Keratinocyte (primary cell): ENCODE results near the gene PRR18. TPM values are rescaled to one million over a fixed set of nuclear protein-coding genes. Genes with fewer than 3 reads are reported as not detected.

Experiments used
- DNase-seq: peaks from one replicate; pipeline ENCODE4 v3.0.0-alpha.2; 2011; ENCODE audit warnings: low read depth, missing footprints, low spot score
- FAIRE-seq: peaks from 2 replicates; lab custom pipeline; 2011; peaks lifted over from hg19 to GRCh38; lab: Jason Lieb, UNC
- H2AFZ ChIP-seq: 2 replicates; pipeline ENCODE4 v1.6.0; 2012; ENCODE audit warnings: low read length, control low read depth, inconsistent platforms; ENCODE audit not compliant: control insufficient read depth
- H3K27ac ChIP-seq: 2 replicates; pipeline ENCODE4 v1.5.1; 2011; ENCODE audit warnings: low read length; ENCODE audit not compliant: control insufficient read depth, insufficient read depth
- H3K27me3 ChIP-seq: 3 replicates; pipeline ENCODE4 v1.6.0; 2011; ENCODE audit warnings: low read length; ENCODE audit not compliant: control insufficient read depth, insufficient read depth; ENCODE audit errors: extremely low read depth
- H3K36me3 ChIP-seq, 2 experiments: 2 replicates in 1 of 2; 3 replicates in 1 of 2; pipeline ENCODE4 v1.5.1; 2011; ENCODE audit warnings: low read length in 2 of 2, mild to moderate bottlenecking in 1 of 2; ENCODE audit not compliant: control insufficient read depth in 2 of 2, insufficient read depth in 2 of 2; ENCODE audit errors: extremely low read depth in 1 of 2
- H3K4me1 ChIP-seq: 3 replicates; pipeline ENCODE4 v1.5.1; 2011; ENCODE audit warnings: low read length; ENCODE audit not compliant: control insufficient read depth, insufficient read depth; ENCODE audit errors: extremely low read depth
- H3K4me2 ChIP-seq: 3 replicates; pipeline ENCODE4 v1.6.0; 2011; ENCODE audit warnings: low read depth, low read length; ENCODE audit not compliant: control insufficient read depth, insufficient read depth; ENCODE audit errors: extremely low read depth
- H3K4me3 ChIP-seq, 3 experiments: fragments of 200-600 bp in 1 of 3; sonication (generic) in 1 of 3; 2 replicates in 2 of 3; 3 replicates in 1 of 3; pipeline ENCODE4 v1.5.1; 2011 to 2016; ENCODE audit warnings: low read length in 3 of 3, mild to moderate bottlenecking in 3 of 3, control low read depth in 2 of 3, inconsistent platforms in 1 of 3, low read depth in 1 of 3, mixed read lengths in 1 of 3, mixed run types in 1 of 3, moderate library complexity in 1 of 3; ENCODE audit not compliant: control insufficient read depth in 2 of 3, insufficient read depth in 2 of 3; ENCODE audit errors: extremely low read depth in 1 of 3
- H3K79me2 ChIP-seq: 2 replicates; pipeline ENCODE4 v1.6.0; 2012; ENCODE audit warnings: low read length; ENCODE audit not compliant: control insufficient read depth, insufficient read depth
- H3K9ac ChIP-seq: 3 replicates; pipeline ENCODE4 v1.6.0; 2011; ENCODE audit warnings: low read length; ENCODE audit not compliant: control insufficient read depth, insufficient read depth; ENCODE audit errors: extremely low read depth
- H3K9me1 ChIP-seq: 3 replicates; pipeline ENCODE4 v1.6.0; 2011; ENCODE audit warnings: low read length; ENCODE audit not compliant: control insufficient read depth, insufficient read depth; ENCODE audit errors: extremely low read depth
- H3K9me3 ChIP-seq: 2 replicates; pipeline ENCODE4 v1.5.1; 2012; ENCODE audit warnings: low read depth, low read length; ENCODE audit not compliant: control insufficient read depth
- H4K20me1 ChIP-seq: 3 replicates; pipeline ENCODE4 v1.6.0; 2011; ENCODE audit warnings: low read length; ENCODE audit not compliant: control insufficient read depth, insufficient read depth; ENCODE audit errors: extremely low read depth
- CTCF ChIP-seq, 3 experiments: IDR thresholded peaks in 1 of 3; conservative IDR thresholded peaks in 1 of 3; optimal IDR thresholded peaks in 1 of 3; 2 replicates in 2 of 3; 3 replicates in 1 of 3; pipeline versions ENCODE3 to v1.5.1; 2011; ENCODE audit warnings: low read length in 3 of 3, mild to moderate bottlenecking in 3 of 3, moderate library complexity in 2 of 3, control low read depth in 1 of 3, inconsistent platforms in 1 of 3; ENCODE audit not compliant: insufficient read depth in 2 of 3; ENCODE audit errors: extremely low read depth in 1 of 3
- EZH2 ChIP-seq: IDR thresholded peaks from one replicate; pipeline ENCODE4 v1.6.1; 2012; ENCODE audit warnings: inconsistent platforms, mild to moderate bottlenecking, low read length, moderate library complexity
- dilution Hi-C: fragments of 300-500 bp; cut with MboI; formaldehyde crosslinking; loops from one replicate; pipeline ENCODE4 v1.7.0; 2020; ENCODE audit warnings: low sequenced_read_pairs; ENCODE audit not compliant: extremely low pct_ligation_motif_present
- polyA plus RNA-seq, 5 experiments: library from polyadenylated mRNA; depleted of rRNA in 3 of 5; stranded (reverse) in 3 of 5; stranded (forward) in 1 of 5; unstranded in 1 of 5; fragments of >200 nt; gene quantifications; 1 replicate in 1 of 5; 2 replicates in 3 of 5; 3 replicates in 1 of 5; pipeline versions ENCODE4 v1.2.1 to v1.2.3, GENCODE V29; 2011 to 2012; ENCODE audit warnings: missing spikeins in 2 of 5, low read depth in 1 of 5, low replicate concordance in 1 of 5

Gene PRR18
- polyA plus RNA-seq, 1 donor (not counting 4 experiments of a cell fraction or from before 2014, with no cell fraction given) = not detected

DNA sequence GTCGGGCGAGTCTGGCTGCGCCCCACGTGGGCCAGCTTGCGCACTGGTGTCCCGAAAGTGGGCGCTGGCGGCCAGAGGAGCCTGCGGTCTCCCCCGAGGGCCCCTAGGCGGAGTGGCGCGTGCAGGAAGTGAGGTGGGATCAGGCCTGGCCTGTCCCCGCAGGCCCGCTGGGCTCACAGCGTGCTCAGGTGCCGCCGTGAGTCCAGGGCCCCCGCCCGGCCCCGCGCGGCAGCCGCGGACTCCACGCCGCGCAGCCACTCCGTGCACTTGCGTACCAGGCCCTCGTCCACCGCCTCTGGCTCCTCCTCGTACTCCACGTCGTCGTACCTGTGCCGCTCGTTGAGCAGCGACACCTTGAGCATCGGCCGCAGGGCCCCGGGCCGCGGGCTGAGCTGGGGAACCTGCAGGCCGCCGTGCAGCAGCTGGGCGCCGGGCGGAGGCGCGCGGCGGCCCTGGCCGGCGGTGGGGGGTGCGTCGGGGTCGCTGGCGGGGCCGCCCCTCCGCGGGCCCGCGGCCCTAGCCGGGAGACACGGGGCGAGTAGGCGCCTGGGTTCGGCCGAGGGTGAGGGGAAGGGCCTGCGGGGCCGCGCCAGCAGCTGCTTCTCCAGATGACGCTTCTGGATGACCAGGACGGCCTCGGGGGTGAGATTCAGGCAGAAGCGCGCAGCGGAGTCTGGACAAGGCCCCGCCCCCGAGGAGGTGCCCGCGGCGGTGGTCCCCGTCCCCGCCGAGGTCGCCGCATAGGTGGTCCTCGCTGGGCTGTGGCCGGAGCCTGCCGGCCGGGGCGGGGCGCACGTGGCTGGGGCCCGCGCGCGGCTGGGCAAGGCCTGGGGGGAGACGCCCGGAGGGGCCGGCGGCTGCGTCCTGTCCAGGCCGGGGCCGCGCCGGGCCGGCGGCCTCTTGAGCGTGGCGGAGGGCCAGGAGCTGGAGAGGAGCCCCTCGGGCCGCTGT, 835 bp downstream of the PRR18 start:
- no peaks in the 10 kb centered on the region for H3K9me3 ChIP-seq
- peak overlapping the region in 1 of 3 experiments; percentile 8 for H3K4me3 ChIP-seq
- H2AFZ ChIP-seq = peak overlapping the region; percentile 70
- no peak overlapping the region for H3K9ac ChIP-seq
- dilution Hi-C loops = no loop called here
- TF ChIP-seq CTCF (optimal IDR thresholded peaks at IDR 0.05 in 1 of 3, IDR thresholded peaks at IDR 0.05 in 1 of 3, conservative IDR thresholded peaks at IDR 0.05 in 1 of 3; ENCODE audit: extremely low read depth in 1 of 3, insufficient read depth in 2 of 3, low read length in 3 of 3) (no peak), EZH2 (peak; percentile 88)
- no peak for DNase-seq
- H4K20me1 ChIP-seq = no peaks in the 10 kb centered on the region
- H3K36me3 ChIP-seq = no peaks in the 10 kb centered on the region
- H3K79me2 ChIP-seq = no peaks in the 10 kb centered on the region
- H3K4me1 ChIP-seq = no peaks in the 10 kb centered on the region
- H3K27ac ChIP-seq = no peak overlapping the region
- H3K4me2 ChIP-seq = peak overlapping the region; percentile 52
- H3K27me3 ChIP-seq = peaks cover 42% of the 10 kb centered on the region
- FAIRE-seq = no peak
- H3K9me1 ChIP-seq = no peaks in the 10 kb centered on the region

GRCh38 chr6:166306378-166307081, 1.7 kb downstream of the PRR18 start:
- H3K27ac ChIP-seq = no peak overlapping the region
- H3K9ac ChIP-seq = no peak overlapping the region
- FAIRE-seq (no peak), DNase-seq (no peak)
- H3K4me2 ChIP-seq = no peak overlapping the region
- no peaks in the 10 kb centered on the region for H3K36me3 ChIP-seq
- H2AFZ ChIP-seq = no peak overlapping the region
- H3K9me3 ChIP-seq = no peaks in the 10 kb centered on the region
- no peaks in the 10 kb centered on the region for H3K4me1 ChIP-seq
- H3K27me3 ChIP-seq = peaks cover 42% of the 10 kb centered on the region
- H4K20me1 ChIP-seq = no peaks in the 10 kb centered on the region
- H3K79me2 ChIP-seq = no peaks in the 10 kb centered on the region
- H3K4me3 ChIP-seq = no peak overlapping the region
- dilution Hi-C loops = no loop called here
- H3K9me1 ChIP-seq = no peaks in the 10 kb centered on the region
- peak; percentile 75 for TF ChIP-seq EZH2
- no peak for TF ChIP-seq CTCF (optimal IDR thresholded peaks at IDR 0.05 in 1 of 3, IDR thresholded peaks at IDR 0.05 in 1 of 3, conservative IDR thresholded peaks at IDR 0.05 in 1 of 3; ENCODE audit: extremely low read depth in 1 of 3, insufficient read depth in 2 of 3, low read length in 3 of 3)
